ENCODE measurements around the gene AVEN. TPM values are rescaled to one million over a fixed set of nuclear protein-coding genes. Genes with fewer than 3 reads are reported as not detected.

AVEN gene, protein sequence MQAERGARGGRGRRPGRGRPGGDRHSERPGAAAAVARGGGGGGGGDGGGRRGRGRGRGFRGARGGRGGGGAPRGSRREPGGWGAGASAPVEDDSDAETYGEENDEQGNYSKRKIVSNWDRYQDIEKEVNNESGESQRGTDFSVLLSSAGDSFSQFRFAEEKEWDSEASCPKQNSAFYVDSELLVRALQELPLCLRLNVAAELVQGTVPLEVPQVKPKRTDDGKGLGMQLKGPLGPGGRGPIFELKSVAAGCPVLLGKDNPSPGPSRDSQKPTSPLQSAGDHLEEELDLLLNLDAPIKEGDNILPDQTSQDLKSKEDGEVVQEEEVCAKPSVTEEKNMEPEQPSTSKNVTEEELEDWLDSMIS
- 7.5 and 16.0 TPM in 2 replicates for total RNA-seq

DNA sequence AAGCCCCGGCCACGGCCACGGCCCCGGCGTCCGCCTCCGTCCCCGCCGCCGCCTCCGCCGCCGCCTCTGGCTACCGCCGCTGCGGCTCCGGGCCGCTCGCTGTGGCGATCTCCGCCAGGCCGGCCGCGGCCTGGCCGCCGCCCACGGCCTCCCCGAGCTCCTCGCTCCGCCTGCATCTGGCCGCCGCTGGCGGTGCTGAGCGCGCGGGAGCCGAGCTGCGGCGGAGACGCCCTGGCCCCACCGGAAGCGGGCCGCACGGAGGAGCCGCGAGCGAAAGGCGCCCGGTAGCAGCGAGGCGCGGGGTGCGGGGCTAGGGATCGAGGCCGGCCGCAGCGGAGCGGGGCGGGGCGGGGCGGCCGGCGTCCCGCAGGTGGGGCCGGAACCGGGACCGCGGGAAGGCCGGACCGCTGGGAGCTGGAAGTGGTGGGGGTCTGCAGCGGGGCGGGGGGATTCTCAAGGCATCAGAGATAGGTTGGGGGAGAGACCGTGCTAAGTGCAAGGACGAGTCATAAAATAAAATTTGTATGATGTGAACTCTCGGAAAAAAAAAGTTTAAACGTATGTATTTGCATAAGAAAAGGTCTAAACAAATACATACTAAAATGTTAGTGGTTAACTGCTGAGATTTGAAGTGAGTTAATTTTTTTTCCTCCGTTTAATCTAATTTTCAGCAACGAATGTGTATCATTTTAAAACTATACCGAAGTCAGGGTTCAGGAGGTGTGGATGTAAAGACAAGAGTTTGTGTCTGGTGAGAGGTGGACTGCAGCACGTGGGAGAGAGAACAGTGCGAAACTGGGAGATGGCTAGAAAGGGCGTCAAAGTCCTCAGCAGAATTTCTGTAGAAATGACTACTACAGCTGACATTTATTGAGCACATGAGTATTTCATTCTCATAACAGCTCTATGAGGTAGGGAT, at the start of gene AVEN:
AVEN (minus strand) TSS at position 334 of the 919 bp plus-strand sequence; CDS start at position 176, 158 bp downstream.

GRCh38 chr15:33968224-33968623, 70.8 kb downstream of the AVEN start, which contains the start of gene CHRM5:
Gene CHRM5 (plus strand): TSS chr15:33968497. CDS start chr15:34062718, 94,221 bp downstream.

Other genes starting within 250 kb of the AVEN start
- under 0.01 TPM in 1 of 2 replicates, not detected in the other for gene CHRM5, start 70.7 kb downstream of the AVEN start, total RNA-seq
- 44.0 and 46.4 TPM in 2 replicates for gene EMC7, start 62.7 kb upstream of the AVEN start, total RNA-seq
- 0.33 and 1.0 TPM in 2 replicates for gene PGBD4, start 62.9 kb upstream of the AVEN start, total RNA-seq
- gene KATNBL1, start 170.9 kb upstream of the AVEN start, total RNA-seq = 20.2 and 28.7 TPM in 2 replicates
- 140 and 143 TPM in 2 replicates for gene EMC4, start 185.8 kb upstream of the AVEN start, total RNA-seq